Measurements from ENCODE around the gene SLC6A12.
"Not testable (repeated sequence)": the region's sequence is repeated elsewhere in the genome, so short reads cannot be mapped to it uniquely, and the experiment has no call there.

The SLC6A12 gene

GRCh38 chr12:219891-220352 is 6.0 kb upstream of the SLC6A12 start:
- no peak for DNase-seq (ENCODE audit: low read depth)
- H3K4me3 ChIP-seq (ENCODE audit: low read depth, low read length): no peak overlapping the region

- H3K4me3 ChIP-seq (ENCODE audit: low read depth, low read length): no peak overlapping the region
- no peak for DNase-seq (ENCODE audit: low read depth)
These were observed 5.0 kb upstream of the SLC6A12 start for GRCh38 chr12:218728-219590.

GRCh38 chr12:218221-218620 is 4.3 kb upstream of the SLC6A12 start:
- no peak for DNase-seq (ENCODE audit: low read depth)
- H3K4me3 ChIP-seq (ENCODE audit: low read depth, low read length): no peak overlapping the region

- not testable (repeated sequence) for DNase-seq (ENCODE audit: low read depth); H3K4me3 ChIP-seq (ENCODE audit: low read depth, low read length)
These were observed 3.1 kb upstream of the SLC6A12 start for GRCh38 chr12:217029-217428.

- H3K4me3 ChIP-seq (ENCODE audit: low read depth, low read length): no peak overlapping the region
- no peak for DNase-seq (ENCODE audit: low read depth)
These were observed 1.2 kb upstream of the SLC6A12 start for GRCh38 chr12:215116-215515.

- no peak for DNase-seq (ENCODE audit: low read depth)
- H3K4me3 ChIP-seq (ENCODE audit: low read depth, low read length): no peak overlapping the region
These were observed 427 bp downstream of the SLC6A12 start for GRCh38 chr12:213527-213932.

- no peak for DNase-seq (ENCODE audit: low read depth)
- H3K4me3 ChIP-seq (ENCODE audit: low read depth, low read length): no peak overlapping the region
These were observed 1.0 kb downstream of the SLC6A12 start for GRCh38 chr12:212715-213526.

GRCh38 chr12:212415-212714 is 1.6 kb downstream of the SLC6A12 start:
- no peak for DNase-seq (ENCODE audit: low read depth)
- no peak overlapping the region for H3K4me3 ChIP-seq (ENCODE audit: low read depth, low read length)

GRCh38 chr12:211639-212414 is 2.1 kb downstream of the SLC6A12 start:
- no peak for DNase-seq (ENCODE audit: low read depth)
- H3K4me3 ChIP-seq (ENCODE audit: low read depth, low read length): no peak overlapping the region

GRCh38 chr12:211142-211465 is 2.9 kb downstream of the SLC6A12 start:
- no peak for DNase-seq (ENCODE audit: low read depth)
- no peak overlapping the region for H3K4me3 ChIP-seq (ENCODE audit: low read depth, low read length)

- DNase-seq (ENCODE audit: low read depth): no peak
- H3K4me3 ChIP-seq (ENCODE audit: low read depth, low read length): no peak overlapping the region
These were observed 3.4 kb downstream of the SLC6A12 start for GRCh38 chr12:210277-211141.

GRCh38 chr12:209851-210250 is 4.1 kb downstream of the SLC6A12 start:
- H3K4me3 ChIP-seq (ENCODE audit: low read depth, low read length): no peak overlapping the region
- no peak for DNase-seq (ENCODE audit: low read depth)

- no peak for DNase-seq (ENCODE audit: low read depth)
- no peak overlapping the region for H3K4me3 ChIP-seq (ENCODE audit: low read depth, low read length)
These were observed 4.7 kb downstream of the SLC6A12 start for GRCh38 chr12:209246-209645.

- DNase-seq (ENCODE audit: low read depth): no peak
- H3K4me3 ChIP-seq (ENCODE audit: low read depth, low read length): no peak overlapping the region
These were observed 5.1 kb downstream of the SLC6A12 start for GRCh38 chr12:208813-209212.

GRCh38 chr12:207804-208203 is 6.2 kb downstream of the SLC6A12 start:
- no peak overlapping the region for H3K4me3 ChIP-seq (ENCODE audit: low read depth, low read length)
- no peak for DNase-seq (ENCODE audit: low read depth)

- H3K4me3 ChIP-seq (ENCODE audit: low read depth, low read length): no peak overlapping the region
- DNase-seq (ENCODE audit: low read depth): no peak
These were observed 7.1 kb downstream of the SLC6A12 start for GRCh38 chr12:206746-207440.

- no peak overlapping the region for H3K4me3 ChIP-seq (ENCODE audit: low read depth, low read length)
- no peak for DNase-seq (ENCODE audit: low read depth)
These were observed 8.9 kb downstream of the SLC6A12 start for GRCh38 chr12:205026-205425.

- H3K4me3 ChIP-seq (ENCODE audit: low read depth, low read length): peak overlapping the region; percentile 38
- DNase-seq (ENCODE audit: low read depth): no peak
These were observed 9.7 kb downstream of the SLC6A12 start for GRCh38 chr12:204261-204678.

All from skeletal muscle cell (primary cell).